Right lung (tissue), 5 donors: ENCODE results near the gene E2F2. TPM values are rescaled to one million over a fixed set of nuclear protein-coding genes. Genes with fewer than 3 reads are reported as not detected.

Experiments used
- DNase-seq, 2 donors: peaks; one replicate each; pipeline ENCODE4 v3.0.0-alpha.2; 2013
- polyA plus RNA-seq, 5 donors: library from polyadenylated mRNA; unstranded; fragments of 120-200 nt; gene quantifications; one replicate each; pipeline versions ENCODE4 v1.2.1 to v1.2.3, GENCODE V29; 2013; ENCODE audit warnings: inconsistent platforms in 1 of 5, low replicate concordance in 1 of 5; ENCODE audit not compliant: insufficient read length in 5 of 5, insufficient read depth in 1 of 5

E2F2 gene
- polyA plus RNA-seq, 5 donors, result 3.2 to 5.5 (median 3.7) TPM

DNA sequence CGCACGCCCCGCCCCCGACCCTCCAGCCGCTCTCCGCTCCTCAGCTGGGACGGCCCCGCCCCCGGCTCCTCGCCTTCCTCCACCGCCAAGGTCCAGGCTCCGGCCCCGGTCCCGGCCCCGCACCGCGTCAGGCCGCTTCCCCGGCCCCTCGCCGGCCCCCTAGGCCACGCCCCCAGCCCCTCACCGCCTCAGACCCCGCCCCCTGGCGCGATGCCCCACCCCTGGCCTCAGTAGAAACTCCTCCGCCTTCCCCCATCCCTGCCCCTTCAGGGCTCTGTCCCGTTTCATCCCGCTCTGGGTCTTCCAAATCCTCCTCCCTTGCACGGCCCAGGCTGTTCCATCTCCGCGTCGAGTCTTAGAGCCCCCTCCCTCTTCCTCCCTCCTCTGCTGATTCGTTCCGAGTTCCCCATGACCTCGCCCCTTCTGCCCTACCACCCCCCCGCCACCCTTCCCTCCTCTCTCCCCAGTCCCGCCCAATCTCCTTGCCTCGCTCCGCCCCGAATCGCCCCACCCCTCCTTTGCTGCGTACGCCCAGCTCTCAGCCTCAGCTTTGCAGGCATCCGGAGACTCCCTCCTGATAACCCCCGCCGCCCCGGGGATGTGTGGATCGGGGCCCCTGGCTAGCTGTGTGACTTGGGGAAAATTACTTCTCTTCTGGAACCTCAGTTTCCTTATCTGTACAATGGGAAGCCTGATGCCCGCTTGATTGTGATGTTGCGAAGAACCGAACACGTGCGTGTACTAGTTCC is 46.6 kb downstream of the E2F2 start:
- DNase-seq, result peak; percentile 92 to 93

DNA sequence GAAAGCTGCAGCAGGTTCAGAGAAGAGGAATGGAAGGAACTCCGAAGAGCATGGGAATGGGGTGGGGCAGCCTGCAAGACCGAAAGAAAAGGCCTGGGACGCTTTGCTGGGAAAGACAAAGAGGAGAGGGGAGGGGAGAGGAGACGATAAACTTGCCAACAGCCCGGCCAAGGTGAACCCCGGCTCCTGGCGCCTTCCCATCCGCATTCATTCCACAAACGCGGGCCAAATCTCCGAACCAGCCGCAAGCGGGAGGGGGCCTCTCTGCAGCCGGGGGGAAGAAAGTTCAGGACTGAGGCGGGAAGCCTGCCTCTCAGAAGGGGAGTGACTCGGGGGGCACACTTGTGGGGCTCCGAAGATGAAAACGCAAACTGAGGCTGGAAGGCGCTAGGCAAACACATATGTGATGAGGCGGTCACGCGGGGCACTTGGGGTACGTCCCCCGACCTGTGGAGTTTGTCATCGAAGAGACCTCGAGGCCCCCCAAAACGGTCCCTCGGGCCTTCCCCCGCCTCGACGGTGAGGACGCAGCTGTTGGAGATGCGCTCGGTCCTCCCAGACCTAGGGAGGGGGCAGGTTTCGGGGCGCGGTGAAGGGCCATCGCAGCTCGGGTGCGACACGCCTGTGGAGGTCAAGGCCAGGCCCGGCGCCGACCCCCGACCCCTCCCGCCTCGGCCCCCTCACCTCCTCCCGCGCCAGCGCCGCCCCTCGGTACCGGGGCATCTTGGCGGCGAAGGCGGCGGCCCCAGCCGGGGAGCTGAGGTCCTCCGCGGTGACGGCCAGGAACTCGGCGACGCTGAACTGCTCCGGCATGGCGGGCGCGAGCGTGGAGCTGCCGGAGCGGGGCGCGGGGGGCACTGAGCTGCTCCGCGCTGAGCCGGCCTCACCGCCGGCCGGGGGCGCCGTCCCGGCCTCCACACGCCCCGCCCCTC is 47.4 kb downstream of the E2F2 start, which contains the start of gene ASAP3:
TSS of gene ASAP3 (minus strand) at position 859 of the 932 bp plus-strand sequence. CDS start at position 813, 46 bp downstream.
- DNase-seq, result peak; percentile 38 to 42

DNA sequence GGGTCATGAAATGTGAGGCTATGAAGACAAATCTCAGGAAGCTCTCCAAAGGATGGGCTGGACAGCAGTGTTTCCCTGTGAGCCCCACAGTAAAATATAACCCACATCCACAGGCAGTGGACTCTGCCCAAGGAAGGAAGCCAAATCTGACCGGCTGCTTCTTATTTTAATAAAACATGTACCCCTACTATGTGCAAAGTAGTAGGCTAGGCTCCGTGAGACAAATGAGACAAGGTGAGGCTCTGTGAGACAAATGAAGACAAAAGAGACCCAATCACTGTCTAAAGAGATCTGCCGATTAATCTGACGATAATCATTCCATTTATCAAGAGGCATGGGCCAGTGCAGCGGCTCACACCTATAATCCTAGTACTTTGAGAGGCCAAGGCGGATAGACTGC is 49.1 kb downstream of the E2F2 start:
- DNase-seq, result no peak

DNA sequence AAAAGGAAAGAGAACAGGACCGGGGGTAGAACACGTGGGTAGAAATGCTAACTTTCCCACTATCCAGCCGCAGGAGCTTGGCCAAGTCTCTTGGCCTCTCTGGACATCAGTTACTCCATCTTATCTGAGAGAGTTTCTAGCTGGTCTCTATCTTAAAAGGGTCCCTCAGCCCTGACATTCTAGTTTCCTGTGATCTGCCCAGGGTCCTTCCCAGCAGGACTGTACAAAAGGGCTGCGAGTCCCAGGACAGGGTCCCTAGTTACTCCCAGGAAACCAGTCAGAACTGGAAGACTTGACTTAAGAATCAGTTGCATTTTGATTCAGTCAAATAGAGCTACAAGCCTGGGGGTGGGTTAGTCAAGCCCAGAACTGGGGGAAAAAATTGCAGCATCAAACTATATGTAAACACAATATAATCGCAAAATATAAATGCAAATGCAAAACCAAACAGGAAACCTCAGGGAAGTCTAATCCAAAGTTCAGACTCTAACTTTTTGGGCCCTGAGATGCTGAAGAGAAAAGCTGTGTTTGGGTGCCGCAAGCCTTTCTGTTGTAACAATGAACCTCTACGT is 49.9 kb downstream of the E2F2 start:
- DNase-seq, result no peak

DNA sequence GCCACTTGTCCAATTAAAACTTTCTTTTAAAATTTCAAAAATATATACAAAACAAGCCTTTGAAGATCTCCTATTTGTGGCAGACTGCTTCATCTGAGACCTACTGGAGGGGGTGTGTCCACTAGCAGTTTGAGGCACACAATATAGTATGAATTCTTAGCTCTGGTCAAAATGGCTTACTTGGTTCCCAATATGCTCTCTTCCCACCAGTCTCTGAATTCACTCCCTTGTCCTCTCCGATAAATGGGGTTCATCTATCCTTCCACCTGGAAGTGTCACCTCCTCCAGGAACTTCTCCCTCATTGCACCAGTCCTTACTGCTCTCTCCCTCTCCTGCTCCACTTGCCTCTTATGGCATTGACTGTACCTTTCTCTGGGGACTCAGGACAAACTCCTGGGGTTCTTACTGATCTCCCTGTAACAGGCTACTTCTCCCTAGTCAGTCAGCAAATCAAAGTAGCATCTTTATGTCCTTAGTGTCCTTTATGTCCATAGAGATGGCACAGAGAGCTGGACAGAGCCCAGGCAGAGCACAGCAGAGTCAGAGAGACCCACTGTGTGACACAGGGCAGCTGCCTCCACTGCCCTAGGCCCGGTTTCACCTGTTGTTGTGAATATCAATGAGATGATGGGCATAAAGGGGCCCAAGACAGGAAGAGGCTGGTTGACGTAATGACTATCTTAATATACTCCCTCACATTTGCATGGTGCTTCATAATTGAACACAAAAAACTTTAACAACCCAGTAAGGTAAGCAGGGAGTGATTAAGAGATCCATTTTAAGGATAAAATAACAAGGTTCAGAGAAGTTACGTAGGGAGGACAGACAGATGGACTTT is 50.6 kb downstream of the E2F2 start:
- DNase-seq, result no peak

DNA sequence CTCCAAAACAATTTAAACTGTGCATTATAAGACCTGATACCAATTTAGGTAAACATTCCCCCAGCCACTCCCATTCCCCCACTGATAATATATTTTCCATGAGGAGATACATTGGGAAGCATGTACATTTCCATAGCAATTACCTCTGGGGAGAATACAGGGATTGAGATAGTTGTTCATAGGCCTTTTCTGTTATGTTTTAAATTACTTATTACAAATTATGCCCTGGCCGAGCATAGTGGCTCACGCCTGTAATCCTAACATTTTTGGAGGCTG is 51.4 kb downstream of the E2F2 start:
- DNase-seq, result no peak

DNA sequence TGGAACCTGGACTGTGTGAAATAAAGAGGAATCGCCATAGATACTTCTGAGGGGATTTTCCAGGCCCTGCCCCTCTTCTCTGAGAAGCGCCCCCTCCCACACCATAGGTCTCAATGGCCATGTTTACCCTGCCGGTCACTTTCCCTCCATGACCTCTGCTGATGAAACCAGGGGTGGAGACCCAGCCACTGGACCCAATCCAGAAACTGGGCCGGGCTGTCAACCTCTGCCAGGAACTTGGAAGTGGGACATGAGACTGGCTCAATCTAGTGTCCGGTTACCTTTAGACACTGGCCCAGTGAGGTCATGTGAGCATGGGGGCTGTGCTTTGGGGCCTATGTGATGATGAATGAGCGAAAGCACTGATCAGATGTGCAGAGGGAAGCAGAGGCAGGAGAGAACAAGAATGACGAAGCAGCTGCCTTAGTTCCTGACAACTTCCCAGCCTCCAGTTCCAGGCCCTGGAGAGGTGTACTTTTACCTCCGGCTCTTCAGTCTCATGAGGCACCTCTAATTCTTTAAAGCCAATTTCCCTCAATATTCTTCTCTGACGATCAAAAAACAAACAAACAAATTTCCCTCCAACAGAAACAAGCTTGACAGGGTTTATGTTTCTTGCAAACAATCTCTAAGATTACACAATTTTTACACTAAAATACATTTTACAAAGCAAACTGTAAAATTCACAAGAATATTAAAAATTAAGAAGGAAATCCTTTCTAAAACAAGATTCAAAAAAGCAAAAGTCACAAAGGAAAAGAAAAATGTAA is 52.0 kb downstream of the E2F2 start:
- DNase-seq, result peak; percentile 26 to 44

DNA sequence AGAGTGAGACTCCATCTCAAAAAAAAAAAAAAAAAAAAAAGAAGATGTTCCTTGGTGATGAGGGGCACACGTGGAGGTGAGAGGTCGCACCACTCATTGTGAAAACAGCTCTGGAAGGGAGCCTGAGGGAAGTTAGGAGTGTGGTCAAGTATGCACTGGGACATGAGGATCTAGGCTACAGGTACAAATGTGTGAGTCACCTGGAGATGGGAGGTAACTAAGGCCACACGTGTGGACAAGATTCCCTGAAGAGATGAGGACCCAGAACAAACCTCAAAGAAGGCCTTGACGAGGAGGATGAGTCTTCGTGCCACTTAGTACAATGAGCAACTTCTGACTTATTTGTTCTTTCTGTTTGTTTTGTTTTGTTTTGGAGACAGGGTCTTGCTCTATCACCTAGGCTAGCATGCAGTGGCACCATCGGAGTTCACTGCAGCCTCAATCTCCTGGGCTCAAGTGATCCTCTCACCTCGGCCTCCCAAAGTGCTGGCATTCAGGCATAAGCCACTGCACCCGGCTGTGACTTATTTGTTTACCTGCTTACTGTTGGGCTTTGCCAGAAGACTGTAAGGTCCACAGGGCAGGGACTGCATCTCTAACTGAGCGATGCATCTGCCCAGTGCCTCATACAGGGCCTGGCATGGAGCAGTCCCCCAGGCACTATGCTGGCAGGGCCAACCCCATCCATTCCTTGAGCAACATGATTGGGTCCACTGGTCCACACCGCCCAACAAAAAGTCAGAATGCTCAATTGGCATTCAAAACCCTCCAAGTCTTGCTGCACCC is 53.5 kb downstream of the E2F2 start:
- DNase-seq, result no peak

DNA sequence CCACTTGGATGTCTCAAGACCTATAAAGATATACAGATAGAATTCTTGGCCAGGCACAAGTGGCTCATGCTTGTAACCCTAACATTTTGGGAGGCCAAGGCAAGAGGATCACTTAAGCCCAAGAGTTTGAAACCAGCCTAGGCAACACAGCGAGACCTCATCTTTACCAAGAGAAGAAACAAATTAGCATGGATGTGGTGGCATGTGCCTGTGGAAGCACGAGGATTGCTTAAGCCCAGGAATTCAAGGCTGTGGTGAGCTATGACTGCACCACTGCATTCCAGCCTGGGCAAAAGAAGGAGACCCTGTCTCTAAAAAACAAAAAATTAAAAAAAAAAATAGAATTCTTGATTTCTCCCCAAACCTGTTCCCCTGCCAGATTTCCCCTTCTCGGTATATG is 55.4 kb downstream of the E2F2 start:
- no peak for DNase-seq

DNA sequence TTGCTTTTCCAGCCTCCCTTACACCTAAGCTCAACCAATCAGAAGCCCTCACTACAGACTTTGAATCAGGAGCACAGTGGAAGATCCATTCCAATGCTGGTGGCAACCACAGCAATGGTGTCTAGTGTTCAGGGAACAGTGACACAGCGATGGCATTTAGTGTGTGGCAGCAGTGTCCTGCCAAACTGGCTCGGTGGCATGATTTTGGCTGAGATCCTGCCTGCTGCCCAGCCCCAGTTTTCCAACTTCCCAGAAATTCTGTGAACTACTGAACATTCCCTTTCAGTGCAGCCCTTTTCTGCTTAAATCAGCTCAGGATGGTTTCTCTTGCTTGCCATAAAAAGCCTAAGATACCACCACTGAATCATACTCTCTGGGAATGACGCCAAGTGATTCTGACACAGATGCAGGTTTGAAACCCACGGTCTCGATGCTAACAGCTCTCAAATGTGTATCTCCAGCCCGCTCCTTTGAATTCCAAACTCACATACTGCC is 55.9 kb downstream of the E2F2 start:
- no peak for DNase-seq

DNA sequence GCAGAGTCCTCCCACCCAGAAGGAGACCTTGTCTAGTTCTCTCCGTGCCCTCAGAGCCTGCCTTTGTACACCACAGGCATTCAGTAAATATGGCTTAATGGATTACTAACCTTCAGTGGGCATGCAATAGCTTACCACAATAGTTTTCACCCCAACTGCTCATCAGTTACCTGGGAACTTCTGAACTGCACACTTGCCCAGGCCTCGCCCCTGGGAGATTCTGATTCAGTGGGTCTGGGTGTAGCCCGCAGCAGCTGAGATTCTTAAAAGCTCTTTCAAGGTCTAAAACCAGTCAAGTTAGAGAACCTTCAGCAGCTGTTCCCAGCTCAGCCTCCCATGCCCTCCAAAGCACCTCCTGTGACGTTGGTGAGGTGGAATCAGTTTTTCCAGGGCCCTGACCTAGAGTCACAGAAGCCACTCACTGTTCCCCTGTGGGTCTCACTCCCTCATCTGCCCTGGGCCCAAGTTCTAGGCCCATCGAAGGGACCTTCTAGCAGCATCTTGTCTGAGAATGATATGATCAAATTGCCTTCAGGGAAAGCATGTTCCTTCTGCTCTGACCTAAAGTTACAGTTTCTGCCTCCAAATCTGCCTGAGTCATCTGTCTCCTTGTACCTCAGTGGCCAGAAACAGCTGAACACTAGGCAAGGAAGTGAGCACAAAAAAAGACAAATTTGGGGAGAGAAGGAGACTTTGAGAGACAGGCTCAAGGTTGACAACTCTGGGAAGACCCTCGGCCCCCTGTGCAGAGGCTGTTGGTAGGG is 57.8 kb downstream of the E2F2 start:
- no peak for DNase-seq

DNA sequence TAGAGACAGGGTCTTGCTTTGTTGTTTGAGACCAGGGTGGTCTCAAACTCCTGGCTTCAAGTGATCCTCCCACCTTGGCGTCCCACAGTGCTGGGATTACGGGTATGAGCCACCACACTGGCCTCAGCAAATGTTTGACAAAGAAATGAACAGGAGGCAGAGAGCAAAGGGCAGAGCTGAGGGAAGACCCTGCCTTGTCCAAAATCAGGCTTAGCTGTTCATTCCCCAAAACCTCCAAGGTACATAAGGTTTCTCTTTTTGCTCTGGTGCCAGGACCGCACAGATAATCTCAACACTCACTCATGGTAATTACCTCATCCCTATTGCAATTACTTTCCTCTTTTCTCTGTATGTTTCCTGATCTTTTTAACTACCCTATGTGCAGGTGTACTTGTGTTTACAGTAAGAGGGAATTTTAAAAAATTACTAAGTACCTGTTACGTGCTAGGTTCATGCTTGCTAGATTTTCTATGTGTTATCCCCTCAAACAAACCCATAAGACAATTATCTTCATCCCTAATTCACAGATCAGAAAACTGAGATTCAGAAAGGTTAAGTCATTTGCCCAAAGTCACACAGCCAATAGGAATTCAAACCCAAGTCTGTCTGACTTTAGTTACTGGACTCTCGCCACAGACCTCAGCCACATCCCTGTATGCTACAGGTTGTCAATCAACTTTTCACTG is 58.5 kb downstream of the E2F2 start:
- DNase-seq, result no peak

DNA sequence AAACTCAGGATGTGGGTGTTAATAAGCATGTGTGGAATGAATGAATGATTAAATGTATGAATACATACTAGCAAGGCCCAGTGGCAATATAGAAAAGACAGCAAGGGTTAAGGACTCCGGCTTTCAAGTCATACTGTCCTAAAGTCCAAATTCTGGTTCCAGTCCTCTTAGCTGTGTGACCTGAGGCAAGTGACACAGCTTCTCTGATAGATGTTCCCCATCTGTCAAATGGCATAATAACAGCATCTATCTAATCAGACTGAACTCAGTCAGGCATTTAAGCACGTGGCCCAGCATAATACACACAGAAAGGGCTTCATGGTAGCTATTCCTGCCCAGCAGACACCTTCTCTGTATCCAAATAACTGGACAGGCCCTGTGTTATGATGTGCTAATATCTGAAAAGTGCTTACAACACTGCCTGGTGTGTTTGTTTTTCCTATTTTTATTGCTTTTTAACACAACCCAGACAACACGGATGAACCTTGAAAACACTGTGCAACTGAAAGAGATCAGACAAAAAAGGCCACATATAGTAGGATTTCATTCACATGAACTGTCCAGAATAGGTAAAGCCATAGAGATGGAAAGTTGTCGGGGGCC is 59.5 kb downstream of the E2F2 start:
- DNase-seq, result no peak

DNA sequence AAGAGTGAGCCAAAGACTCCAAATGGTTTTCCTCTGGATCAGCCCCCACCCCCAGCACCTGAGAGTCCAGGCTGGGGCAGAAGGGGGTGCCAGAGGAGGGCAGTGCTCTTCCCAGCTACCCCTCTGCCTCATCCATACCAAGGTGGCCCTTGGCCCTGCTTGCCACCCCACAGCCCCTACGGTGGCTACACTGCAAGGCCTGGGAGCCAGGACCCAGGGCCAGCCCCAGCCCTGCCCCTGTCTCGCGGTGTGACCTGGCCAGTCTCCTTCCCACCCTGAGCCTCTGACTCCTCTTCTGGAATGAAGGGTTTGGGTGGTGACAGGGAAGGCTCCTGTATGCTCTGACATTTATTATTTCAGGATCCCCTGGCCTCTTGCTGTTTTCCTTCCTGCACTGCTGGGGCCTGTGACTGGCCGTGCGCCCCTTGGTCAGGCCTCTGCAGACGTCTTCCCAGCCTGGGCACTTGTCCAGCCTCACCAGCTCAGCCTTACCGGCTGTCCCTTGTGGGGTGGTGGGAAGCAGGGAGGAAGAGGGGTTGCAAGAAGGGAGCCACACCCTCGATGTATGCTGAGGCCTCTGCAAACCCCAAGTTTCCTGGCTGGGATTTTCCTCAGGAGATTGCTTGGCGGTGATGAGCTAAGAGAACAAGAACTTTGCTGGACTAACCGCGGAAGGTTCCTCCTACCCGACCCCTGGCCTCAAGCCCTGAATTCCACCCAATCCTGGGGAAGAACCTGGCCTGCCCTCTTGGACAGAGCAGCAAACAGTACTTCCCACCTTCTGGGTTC is 60.6 kb downstream of the E2F2 start:
- no peak for DNase-seq

DNA sequence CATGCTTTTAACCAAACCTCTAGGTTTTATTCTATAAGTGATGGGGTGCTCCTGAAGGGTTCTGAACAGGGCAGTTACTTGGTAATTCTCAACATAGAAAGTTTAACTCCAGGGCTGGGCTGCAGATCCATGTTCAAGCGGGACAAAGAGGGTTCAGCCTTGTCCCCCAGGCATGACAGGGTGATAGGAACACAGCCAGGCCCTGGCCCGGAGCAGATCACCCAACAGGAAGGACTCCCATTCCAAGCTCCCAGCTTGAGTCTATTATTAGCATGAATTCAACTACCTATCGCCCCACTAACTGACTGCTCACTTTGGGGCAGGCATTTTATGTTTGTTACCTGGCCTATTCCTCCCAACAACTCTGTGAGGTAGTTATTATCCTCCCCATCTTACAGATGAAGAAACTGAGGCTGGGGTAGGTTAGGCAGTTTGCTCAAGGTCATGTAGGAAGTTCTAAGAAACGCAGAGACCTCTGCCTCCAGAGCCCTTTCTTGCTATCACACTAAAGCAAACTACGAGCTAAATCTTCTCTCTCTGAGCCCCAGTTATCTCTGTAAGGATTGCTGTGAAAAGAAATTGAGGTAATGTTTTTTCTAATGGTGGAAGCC is 61.6 kb downstream of the E2F2 start:
- DNase-seq, result no peak

DNA sequence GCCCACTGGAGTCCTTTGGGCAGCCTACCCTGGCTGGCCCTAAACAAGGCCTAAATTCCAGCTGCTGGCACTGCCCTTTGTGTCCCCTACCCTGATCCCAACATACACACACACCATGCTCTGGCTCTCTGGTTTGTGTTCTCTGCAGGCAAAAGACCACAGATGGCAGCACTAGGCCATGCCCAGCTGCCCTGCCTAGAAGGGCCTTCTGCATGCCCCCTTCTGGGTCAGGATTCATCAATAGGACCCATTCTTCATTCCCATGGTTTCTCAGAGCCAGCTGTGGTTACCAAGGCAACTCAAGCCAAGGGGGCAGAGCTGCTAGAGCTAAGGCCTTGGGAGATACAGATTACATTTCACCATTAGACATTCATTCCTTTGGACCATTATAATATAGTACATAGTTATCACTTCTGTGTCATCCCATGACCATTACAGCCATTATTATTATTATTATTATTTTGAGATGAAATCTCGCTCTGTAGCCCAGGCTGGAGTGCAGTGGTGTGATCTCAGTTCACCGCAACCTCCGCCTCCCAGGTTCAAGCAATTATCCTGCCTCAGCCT is 64.5 kb downstream of the E2F2 start:
- DNase-seq, result no peak

DNA sequence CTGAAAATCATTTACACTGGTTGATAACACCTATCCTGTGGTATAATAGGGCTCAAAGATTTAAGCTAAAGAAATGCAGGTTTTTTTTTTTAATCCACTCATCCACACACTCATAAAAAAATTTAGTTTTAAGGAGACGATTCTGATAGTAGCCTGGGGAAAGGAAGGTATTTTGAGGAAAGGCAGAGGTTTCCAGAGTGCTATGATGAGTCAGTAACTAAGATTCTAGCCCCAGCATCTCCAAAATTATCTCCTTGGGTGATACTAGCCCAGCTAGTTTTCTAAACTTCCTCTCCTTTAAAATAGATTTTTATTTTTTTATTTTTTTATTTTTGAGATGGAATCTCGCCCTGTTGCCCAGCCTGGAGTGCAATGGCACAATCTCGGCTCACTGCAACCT is 67.7 kb downstream of the E2F2 start:
- DNase-seq, result no peak
